IPS DF 6.9 (cell line): ENCODE data around the gene ZNF181.
"Not testable (repeated sequence)": the region's sequence is repeated elsewhere in the genome, so short reads cannot be mapped to it uniquely, and the experiment has no call there.

Experiments
- DNase-seq: peaks from one replicate; pipeline ENCODE4 v3.0.0-alpha.2; 2013; ENCODE audit warnings: low read depth, low spot score
- H3K27ac ChIP-seq: one replicate; pipeline ENCODE4 v1.5.1; 2013; ENCODE audit warnings: low read length, control low read depth
- H3K27me3 ChIP-seq: 2 replicates; pipeline ENCODE4 v1.6.1; 2013; ENCODE audit warnings: mild to moderate bottlenecking, low read length; ENCODE audit not compliant: control insufficient read depth, insufficient read depth
- H3K36me3 ChIP-seq: 2 replicates; pipeline ENCODE4 v1.6.1; 2013; ENCODE audit warnings: low read length; ENCODE audit not compliant: control insufficient read depth, insufficient read depth
- H3K4me1 ChIP-seq: 2 replicates; pipeline ENCODE4 v1.6.1; 2013; ENCODE audit warnings: low read length; ENCODE audit not compliant: control insufficient read depth, insufficient read depth
- H3K4me3 ChIP-seq: 2 replicates; pipeline ENCODE4 v1.5.1; 2013; ENCODE audit warnings: mild to moderate bottlenecking, low read length
- H3K9me3 ChIP-seq: 2 replicates; pipeline ENCODE4 v1.6.1; 2013; ENCODE audit warnings: low read length, inconsistent platforms; ENCODE audit not compliant: control insufficient read depth, insufficient read depth
- whole genome bisulfite sequencing: extraction: QIAGEN DNeasy Blood & Tissue Kit; methylation state at CpG from one replicate; pipeline ENCODE4 v1.1.7; 2013; ENCODE audit warnings: mixed read lengths, missing lambda C conversion rate; ENCODE audit not compliant: insufficient read length, insufficient coverage; 5-methylcytosine and 5-hydroxymethylcytosine counted together

ZNF181 gene

GRCh38 chr19:34733746-34734536, at the start of gene ZNF181:
Gene ZNF181 (plus strand): TSS chr19:34734243. CDS start chr19:34735038, 795 bp downstream.
- DNase-seq: no peak
- peak within 1 kb of the TSS; percentile 91 for H3K4me3 ChIP-seq
- H3K36me3 ChIP-seq: no peaks in the 10 kb centered on the region; the same call in 1 of the 2 replicates
- H3K9me3 ChIP-seq: no peaks in the 10 kb centered on the region
- no peaks in the 10 kb centered on the region for H3K27me3 ChIP-seq
- no peaks in the 10 kb centered on the region for H3K4me1 ChIP-seq
- H3K27ac ChIP-seq: no peak within 1 kb of the TSS
- WGBS: no CpG with 5 or more reads among the region's 67 CpGs

GRCh38 chr19:34685266-34685665, 48.8 kb upstream of the ZNF181 start:
- H3K4me1 ChIP-seq, DNase-seq, H3K36me3 ChIP-seq, H3K27me3 ChIP-seq, H3K4me3 ChIP-seq, H3K27ac ChIP-seq, H3K9me3 ChIP-seq: not testable (repeated sequence)
- no CpG with 5 or more reads among the region's 5 CpGs for WGBS

- DNase-seq: no peak
- Histone ChIP-seq H3K27me3 (no peaks in the 10 kb centered on the region), H3K36me3 (no peaks in the 10 kb centered on the region; the same call in 1 of the 2 replicates), H3K27ac (no peak overlapping the region), H3K9me3 (no peaks in the 10 kb centered on the region), H3K4me3 (no peak overlapping the region), H3K4me1 (no peaks in the 10 kb centered on the region; the same call in 1 of the 2 replicates)
- WGBS: no CpG with 5 or more reads among the region's 5 CpGs
These were observed 47.6 kb upstream of the ZNF181 start for GRCh38 chr19:34686455-34686854.

- WGBS: no CpG with 5 or more reads among the region's 2 CpGs
- no peak for DNase-seq
- Histone ChIP-seq H3K27ac (no peak overlapping the region), H3K27me3 (no peaks in the 10 kb centered on the region), H3K9me3 (no peaks in the 10 kb centered on the region), H3K4me1 (no peaks in the 10 kb centered on the region; the same call in 1 of the 2 replicates), H3K4me3 (no peak overlapping the region), H3K36me3 (no peaks in the 10 kb centered on the region; the same call in 1 of the 2 replicates)
These were observed 46.7 kb upstream of the ZNF181 start for GRCh38 chr19:34687348-34687747.

- Histone ChIP-seq H3K36me3 (no peaks in the 10 kb centered on the region; the same call in 1 of the 2 replicates), H3K27ac (no peak overlapping the region), H3K27me3 (no peaks in the 10 kb centered on the region), H3K9me3 (no peaks in the 10 kb centered on the region), H3K4me1 (no peaks in the 10 kb centered on the region; the same call in 1 of the 2 replicates), H3K4me3 (no peak overlapping the region)
- WGBS: 100% methylated on average over 1 of the region's 1 CpG
- no peak for DNase-seq
These were observed 45.5 kb upstream of the ZNF181 start for GRCh38 chr19:34688592-34688991.

- Histone ChIP-seq H3K27me3 (no peaks in the 10 kb centered on the region), H3K4me3 (no peak overlapping the region), H3K36me3 (no peaks in the 10 kb centered on the region), H3K9me3 (no peaks in the 10 kb centered on the region), H3K27ac (no peak overlapping the region), H3K4me1 (no peaks in the 10 kb centered on the region; the same call in 1 of the 2 replicates)
- DNase-seq: no peak
- 100% methylated on average over 1 of the region's 3 CpGs for WGBS
These were observed 43.7 kb upstream of the ZNF181 start for GRCh38 chr19:34690372-34690771.

- no peak for DNase-seq
- no peaks in the 10 kb centered on the region for H3K36me3 ChIP-seq
- no peak overlapping the region for H3K4me3 ChIP-seq
- H3K9me3 ChIP-seq: no peaks in the 10 kb centered on the region
- WGBS: no CpG with 5 or more reads among the region's 2 CpGs
- H3K4me1 ChIP-seq: no peaks in the 10 kb centered on the region; the same call in 1 of the 2 replicates
- H3K27me3 ChIP-seq: no peaks in the 10 kb centered on the region
- H3K27ac ChIP-seq: no peak overlapping the region
These were observed 41.5 kb upstream of the ZNF181 start for GRCh38 chr19:34692549-34692948.

GRCh38 chr19:34707661-34708060, 26.4 kb upstream of the ZNF181 start:
- Histone ChIP-seq H3K9me3 (0 out of 2 replicates have a peak, but pooled peaks cover 1% of the 10 kb centered on the region), H3K4me1 (no peaks in the 10 kb centered on the region), H3K27me3 (no peaks in the 10 kb centered on the region), H3K27ac (no peak overlapping the region), H3K4me3 (no peak overlapping the region), H3K36me3 (no peaks in the 10 kb centered on the region)
- no peak for DNase-seq
- WGBS: no CpG with 5 or more reads among the region's 2 CpGs

- Histone ChIP-seq H3K4me3 (no peak overlapping the region), H3K27me3 (no peaks in the 10 kb centered on the region), H3K27ac (no peak overlapping the region), H3K9me3 (peaks cover 2% of the 10 kb centered on the region), H3K36me3 (no peaks in the 10 kb centered on the region), H3K4me1 (no peaks in the 10 kb centered on the region)
- DNase-seq: no peak
- no CpG with 5 or more reads among the region's 6 CpGs for WGBS
These were observed 22.2 kb upstream of the ZNF181 start for GRCh38 chr19:34711890-34712289.

- H3K36me3 ChIP-seq: no peaks in the 10 kb centered on the region
- no peak overlapping the region for H3K27ac ChIP-seq
- no peaks in the 10 kb centered on the region for H3K27me3 ChIP-seq
- no CpG with 5 or more reads among the region's 11 CpGs for WGBS
- no peak for DNase-seq
- H3K4me1 ChIP-seq: no peaks in the 10 kb centered on the region
- H3K9me3 ChIP-seq: peaks cover 2% of the 10 kb centered on the region
- H3K4me3 ChIP-seq: no peak overlapping the region
These were observed 21.4 kb upstream of the ZNF181 start for GRCh38 chr19:34712395-34713261.
